Upper lobe of left lung (tissue), 4 donors: ENCODE measurements around the gene THAP12.

Experiments used
- CTCF ChIP-seq, 6 experiments: fragments of 450-650 bp in 4 of 6; fragments of 200-600 bp in 2 of 6; sonication (generic) in 2 of 6; IDR thresholded peaks; one replicate each; pipeline ENCODE4 v1.5.1; 2016 to 2019; ENCODE audit warnings: antibody characterized with exemption in 6 of 6
- POLR2A ChIP-seq, 4 donors: fragments of 450-650 bp; IDR thresholded peaks; one replicate each; pipeline ENCODE4 v1.5.1; 2016 to 2017; ENCODE audit warnings: antibody characterized with exemption in 4 of 4, mild to moderate bottlenecking in 2 of 4

- TF ChIP-seq POLR2A (IDR thresholded peaks at IDR 0.05) = no peak
- TF ChIP-seq CTCF (IDR thresholded peaks at IDR 0.05) = no peak
Measured at GRCh38 chr11:76330651-76331050, 50.3 kb downstream of the THAP12 start.
